ENCODE data around the gene C2CD2L.
"Not testable (repeated sequence)": the region's sequence is repeated elsewhere in the genome, so short reads cannot be mapped to it uniquely, and the experiment has no call there.

The C2CD2L gene

DNA sequence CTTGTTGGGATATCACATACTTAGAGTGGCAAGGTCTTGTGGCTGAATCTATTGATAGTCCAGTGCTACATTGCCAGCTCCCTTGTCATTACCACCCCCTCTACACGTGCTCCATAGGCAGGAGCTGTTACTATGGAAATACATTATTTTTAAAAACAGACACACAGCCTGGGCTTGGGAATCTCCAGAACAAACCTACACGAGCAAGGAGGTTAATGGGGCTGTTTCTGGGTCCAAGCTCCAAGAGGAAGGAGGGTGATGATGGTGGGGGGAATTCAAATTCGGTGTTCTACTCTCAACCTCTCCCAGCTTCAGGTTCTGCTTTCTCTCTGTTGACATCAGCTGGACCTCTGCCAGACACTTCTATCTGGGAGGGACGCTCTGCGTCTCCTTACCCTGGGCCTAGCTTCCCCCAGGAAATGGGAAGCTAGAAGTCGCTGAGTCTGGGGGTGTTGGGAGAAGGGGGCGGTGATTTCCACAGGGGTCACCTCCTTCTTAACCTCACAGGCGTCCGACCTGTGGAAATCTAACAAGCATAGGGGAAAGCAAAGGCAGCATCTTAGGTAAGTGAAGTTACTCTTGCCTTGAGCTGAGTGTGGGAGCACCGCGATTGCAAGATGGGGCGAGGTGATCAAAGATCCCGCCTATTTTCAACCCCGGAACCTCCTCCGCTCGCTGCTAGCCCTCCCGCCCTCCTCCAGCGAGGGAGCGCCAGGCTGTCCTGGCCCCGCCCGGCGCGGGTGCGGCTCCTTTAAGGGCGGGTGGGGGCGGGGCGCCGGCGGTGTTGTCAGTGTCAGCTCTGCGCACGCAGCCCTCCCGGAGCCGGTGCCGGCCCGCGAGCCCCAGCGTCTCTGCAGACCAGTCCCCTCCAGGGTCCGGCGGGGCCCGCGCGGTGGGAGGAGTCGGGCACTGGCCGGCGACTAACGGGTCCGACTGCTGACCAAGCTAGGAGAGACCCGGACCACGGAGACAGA lies at the start of gene C2CD2L:
Gene C2CD2L, plus strand, starts transcription at position 781 of the 974 bp plus-strand sequence. CDS start 398 bp downstream, outside the sequence.
- DNase-seq: peak; percentile 98

DNA sequence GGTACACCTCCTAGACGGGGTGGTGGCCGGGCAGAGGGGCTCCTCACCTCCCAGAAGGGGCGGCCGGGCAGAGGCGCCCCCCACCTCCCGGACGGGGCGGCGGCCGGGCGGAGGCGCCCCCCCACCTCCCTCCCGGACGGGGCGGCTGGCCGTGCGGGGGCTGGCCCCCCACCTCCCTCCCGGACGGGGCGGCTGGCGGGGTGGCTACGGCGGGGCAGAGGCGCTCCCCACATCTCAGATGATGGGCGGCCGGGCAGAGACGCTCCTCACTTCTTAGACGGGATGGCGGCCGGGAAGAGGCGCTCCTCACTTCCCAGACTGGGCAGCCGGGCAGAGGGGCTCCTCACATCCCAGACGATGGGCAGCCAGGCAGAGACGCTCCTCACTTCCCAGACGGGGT lies 48.0 kb upstream of the C2CD2L start:
- DNase-seq: not testable (repeated sequence)

DNA sequence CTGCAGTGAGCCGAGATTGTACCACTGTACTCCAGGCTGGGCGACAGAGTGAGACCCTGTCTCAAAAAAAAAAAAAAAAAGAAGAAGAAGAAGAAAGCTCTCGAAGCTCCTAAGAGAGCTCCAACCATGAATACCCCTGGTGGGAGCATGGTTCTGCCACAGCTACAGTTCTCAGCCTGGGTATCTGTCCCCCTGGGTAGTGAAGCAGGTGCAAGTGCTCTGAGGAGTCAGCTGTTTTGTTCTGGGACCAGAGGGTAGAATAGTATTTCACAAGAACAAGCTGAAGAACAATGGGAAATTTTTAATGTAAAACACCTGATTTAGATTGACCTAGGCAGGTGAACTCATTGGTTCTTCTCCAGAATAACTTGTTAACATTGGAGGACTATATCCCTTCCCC lies 45.9 kb upstream of the C2CD2L start:
- DNase-seq: no peak

- peak; percentile 75 for DNase-seq
Observed at GRCh38 chr11:119062779-119063178, 44.4 kb upstream of the C2CD2L start.

DNA sequence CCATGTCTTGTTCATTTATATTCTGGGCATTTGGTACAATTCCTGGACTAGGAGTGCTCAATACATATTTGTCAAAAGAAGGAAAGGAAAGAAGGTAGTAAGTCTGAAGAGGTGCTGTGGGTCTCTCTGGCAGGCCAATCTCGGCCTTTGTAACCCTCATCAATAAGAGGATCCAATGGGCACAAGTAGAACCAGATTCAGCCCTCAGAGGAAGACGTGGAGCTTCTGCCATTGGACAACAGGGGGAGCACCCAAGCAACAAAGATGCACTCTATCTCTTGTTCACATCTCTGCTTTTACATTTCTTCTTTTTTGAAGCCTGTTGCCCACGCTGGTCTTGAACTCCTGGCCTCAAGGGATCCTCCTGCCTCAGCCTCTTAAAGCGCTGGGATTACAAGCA lies 41.8 kb upstream of the C2CD2L start:
- DNase-seq: peak; percentile 86

GRCh38 chr11:119067371-119068222 lies 39.5 kb upstream of the C2CD2L start, which contains the start of gene VPS11:
Gene VPS11, plus strand, starts transcription at chr11:119067818. Its CDS starts 6 bp downstream, at chr11:119067824.
- peak; percentile 99 for DNase-seq

GRCh38 chr11:119077839-119078238 lies 29.3 kb upstream of the C2CD2L start:
- no peak for DNase-seq

DNA sequence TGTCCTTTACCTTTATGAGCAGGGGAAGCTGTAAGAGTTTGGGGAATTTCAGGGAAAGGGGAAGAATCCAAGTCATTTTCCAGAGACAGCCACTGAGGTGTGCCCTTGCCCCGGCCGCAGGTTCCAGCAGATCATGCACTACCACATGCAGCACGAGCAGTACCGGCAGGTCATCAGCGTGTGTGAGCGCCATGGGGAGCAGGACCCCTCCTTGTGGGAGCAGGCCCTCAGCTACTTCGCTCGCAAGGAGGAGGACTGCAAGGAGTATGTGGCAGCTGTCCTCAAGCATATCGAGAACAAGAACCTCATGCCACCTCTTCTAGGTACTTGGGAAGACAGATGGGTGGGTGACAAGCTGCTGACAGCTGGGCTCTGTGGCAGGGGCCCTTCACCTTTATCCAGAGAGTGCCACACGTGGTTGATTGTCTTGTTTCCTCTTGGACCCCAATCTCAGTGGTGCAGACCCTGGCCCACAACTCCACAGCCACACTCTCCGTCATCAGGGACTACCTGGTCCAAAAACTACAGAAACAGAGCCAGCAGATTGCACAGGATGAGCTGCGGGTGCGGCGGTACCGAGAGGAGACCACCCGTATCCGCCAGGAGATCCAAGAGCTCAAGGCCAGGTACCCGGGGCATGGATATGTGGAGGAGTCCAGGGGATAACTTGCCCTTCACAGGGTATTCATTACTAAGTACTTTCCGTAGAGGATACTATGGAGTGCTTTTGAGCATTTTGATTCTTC lies 28.3 kb upstream of the C2CD2L start:
- DNase-seq: no peak

DNA sequence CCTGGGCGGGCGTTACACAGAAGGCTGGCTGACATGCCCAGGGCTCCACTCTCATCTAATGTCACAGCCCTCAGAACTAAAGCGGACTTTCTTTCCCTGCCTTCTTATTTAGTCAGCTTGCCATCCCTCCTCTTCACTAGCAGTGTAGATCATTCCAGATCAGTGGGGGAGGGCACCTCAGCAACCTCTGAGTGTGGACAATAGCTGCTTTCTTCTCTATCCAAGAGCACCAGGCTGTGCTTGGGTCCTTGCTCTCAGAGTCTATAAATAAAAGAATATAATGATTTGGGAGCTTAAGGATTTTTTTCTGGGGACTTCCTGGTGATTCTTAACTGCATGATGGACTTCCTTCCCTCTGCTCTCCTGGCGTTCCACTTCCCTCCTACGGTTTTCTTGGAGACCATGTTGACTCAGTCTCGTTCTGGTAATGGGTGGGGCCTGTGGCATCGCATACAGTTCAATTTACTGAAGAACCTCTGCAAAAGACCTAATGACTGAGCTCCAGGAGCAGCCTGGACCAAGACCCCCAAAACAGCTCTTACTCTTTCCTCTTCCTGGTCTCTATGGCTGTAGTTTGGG lies 25.4 kb upstream of the C2CD2L start:
- DNase-seq: no peak

DNA sequence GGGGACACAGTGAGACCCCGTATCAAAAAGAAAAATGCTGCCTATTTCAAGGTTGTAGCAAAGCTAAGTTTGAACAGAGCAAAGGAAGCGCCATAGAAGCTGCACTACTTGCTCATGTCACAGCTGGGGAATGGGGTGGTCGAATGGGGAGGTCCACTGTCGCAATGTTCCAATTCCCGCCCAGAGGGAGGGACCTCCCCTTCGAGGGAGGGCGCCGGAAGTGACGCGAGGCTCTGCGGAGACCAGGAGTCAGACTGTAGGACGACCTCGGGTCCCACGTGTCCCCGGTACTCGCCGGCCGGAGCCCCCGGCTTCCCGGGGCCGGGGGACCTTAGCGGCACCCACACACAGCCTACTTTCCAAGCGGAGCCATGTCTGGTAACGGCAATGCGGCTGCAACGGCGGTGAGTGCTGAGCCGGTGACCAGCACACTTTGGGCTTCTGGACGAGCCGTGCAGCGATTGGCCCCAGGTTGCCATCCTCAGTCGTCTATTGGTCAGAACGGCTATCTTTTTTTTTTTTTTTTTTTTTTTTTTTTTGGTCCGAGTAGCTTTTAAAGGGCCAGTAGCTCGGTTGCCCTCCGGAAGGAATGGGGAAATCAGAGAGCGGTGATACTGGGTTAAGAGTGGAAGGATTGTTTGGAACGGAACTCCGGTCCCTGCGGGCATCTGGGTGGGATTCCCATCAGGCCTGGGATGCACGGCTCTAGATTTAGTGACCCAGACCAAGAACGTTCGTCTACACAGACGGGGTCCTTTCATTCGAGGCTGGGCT lies 22.3 kb upstream of the C2CD2L start, which contains the start of gene HMBS:
Gene HMBS, plus strand, starts transcription at position 219 of the 774 bp plus-strand sequence. Its CDS starts 153 bp downstream, at position 372.
- DNase-seq: peak; percentile 97

DNA sequence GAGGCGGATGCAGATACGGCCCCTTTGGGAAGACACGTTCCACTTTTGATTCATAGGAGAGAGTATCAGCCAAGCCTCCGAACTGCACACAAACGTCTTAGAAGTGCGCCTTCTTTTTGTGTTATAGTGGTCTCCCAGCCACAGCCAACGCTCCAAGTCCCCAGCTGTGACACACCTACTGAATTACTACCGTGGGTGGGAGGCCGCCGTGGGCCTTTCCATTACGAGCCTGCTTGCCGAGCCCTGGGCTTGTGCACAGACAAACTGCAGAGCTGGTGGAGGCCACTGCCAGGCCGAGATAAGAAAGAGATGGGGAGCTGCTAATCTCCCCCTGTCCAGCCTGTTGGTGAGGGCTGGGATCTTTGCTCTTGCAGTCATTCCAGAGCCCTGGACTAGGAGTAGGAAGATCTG lies 21.7 kb upstream of the C2CD2L start:
- peak; percentile 91 for DNase-seq

DNA sequence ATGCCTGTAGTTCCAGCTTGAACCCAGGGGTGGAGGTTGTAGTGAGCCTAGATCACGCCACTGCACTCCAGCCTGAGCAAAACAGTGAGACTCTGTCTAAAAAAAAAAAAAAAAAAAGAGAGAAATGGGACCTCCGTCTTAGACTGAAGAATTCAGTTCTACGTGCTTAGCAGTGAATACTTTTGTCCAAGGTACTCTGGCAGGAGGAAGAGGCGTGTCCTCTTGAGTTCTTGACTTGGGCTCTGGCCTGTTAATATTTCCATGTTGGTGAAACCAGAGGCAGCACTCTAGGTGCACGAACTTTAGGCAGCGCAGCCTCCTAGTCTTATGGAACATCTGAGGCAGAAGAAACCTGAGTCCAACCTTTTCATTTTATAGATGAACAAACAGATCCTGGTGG lies 20.0 kb upstream of the C2CD2L start:
- DNase-seq: peak; percentile 75

DNA sequence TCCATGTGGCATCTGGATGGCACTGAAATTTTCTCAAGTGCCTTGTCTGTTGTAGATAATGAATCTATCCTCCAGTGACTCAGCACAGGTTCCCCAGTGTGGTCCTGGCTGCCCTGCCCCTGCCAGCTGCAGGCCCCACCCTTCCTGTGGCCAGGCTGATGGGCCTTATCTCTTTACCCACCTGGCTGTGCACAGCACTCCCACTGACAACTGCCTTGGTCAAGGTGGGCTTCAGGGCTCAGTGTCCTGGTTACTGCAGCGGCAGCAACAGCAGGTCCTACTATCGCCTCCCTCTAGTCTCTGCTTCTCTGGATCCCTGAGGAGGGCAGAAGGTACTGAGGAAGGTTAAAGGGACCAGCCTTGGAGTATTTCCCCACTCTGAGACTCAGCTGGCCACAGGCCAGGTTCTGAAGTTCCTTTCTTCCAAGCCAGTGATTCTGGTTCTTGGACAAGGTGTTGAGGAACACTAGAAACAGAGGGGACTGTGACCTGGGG lies 19.4 kb upstream of the C2CD2L start:
- peak; percentile 98 for DNase-seq

DNA sequence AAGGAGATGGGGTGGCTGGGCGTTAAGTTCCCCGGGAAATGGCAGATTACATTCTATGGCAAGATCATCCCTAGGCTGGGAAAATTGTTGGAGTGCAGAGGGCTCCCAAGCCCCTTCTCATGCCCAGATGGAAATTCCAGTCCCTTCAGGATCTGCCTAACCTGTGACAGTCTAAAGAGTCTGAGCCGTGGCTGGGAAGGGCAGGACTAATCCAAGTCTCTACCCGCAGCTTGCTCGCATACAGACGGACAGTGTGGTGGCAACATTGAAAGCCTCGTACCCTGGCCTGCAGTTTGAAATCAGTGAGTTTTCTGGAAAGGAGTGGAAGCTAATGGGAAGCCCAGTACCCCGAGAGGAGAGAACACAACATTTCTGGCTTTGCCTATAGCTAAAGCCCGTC lies 18.7 kb upstream of the C2CD2L start:
- DNase-seq: no peak

DNA sequence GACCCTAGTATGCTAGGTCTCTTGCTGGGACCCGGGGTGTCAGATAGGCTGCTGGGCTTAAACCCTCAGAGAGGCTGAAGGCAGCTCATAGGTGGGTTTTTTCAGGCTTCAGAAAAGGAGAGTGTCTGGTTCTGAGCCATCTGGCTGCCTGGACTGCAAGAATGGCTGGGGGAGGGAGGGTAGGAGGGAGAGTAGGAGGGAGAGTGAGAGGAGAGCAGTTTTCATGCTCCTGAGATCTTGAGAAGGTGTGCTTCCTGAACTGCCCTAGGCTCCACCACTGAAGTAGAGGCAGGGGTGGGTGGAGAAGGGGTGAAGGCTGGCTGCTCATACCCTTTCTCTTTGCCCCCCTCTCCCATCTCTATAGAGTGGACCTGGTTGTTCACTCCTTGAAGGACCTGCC lies 17.8 kb upstream of the C2CD2L start:
- peak; percentile 43 for DNase-seq

DNA sequence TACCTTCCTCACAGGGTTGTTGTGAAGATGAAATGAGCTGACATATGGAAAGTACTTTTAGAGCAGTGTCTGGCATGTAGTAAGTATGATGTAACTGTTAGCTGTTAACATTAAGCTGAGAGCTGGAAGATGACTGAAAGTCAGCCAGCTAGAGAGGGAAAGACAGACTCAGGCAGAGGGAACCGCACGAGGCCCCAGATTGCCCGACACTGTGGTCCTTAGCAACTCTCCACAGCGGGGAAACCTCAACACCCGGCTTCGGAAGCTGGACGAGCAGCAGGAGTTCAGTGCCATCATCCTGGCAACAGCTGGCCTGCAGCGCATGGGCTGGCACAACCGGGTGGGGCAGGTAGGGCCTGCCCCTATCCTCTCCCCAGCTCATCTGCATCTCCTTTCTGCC lies 16.0 kb upstream of the C2CD2L start:
- DNase-seq: peak; percentile 25

DNA sequence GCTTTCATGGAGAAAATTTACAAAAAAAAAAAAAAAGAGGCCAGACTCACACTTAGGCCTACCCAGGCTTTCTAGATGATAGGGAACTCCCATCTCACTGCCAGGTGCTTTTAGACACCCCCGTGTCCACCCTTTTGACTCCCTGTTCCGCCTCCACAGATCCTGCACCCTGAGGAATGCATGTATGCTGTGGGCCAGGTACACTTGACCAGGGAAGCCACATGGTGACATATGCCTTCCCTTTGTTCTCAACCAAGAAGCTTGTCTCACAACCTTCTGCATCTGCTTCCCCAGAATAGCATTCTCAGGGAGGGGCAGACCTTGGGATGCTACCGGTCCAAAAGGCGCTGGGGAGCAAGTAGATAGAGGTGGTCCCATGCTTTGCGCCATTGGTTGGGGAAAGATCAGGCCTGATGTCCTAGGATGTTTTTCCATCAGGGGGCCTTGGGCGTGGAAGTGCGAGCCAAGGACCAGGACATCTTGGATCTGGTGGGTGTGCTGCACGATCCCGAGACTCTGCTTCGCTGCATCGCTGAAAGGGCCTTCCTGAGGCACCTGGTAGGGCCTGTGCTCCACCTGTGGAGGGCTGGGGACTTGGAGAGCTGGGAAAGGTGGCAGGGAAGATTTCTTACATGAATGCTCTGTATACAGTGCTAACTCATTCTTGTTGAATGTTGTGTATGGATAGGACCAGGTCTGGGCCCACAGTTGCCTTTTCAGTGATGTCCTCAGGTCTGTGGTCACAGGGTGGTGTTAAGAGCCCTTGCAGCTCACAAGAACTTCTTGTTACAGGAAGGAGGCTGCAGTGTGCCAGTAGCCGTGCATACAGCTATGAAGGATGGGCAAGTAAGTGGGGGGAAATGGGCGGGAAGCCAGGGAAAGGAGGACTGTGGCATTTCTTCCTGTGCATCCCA lies 14.9 kb upstream of the C2CD2L start:
- peak; percentile 67 for DNase-seq

GRCh38 chr11:119092880-119093842 lies 14.0 kb upstream of the C2CD2L start:
- peak; percentile 56 for DNase-seq
